GM19463 (cell line): Measurements from ENCODE around the gene FAM20B.
A peak's percentile ranks its signal among the peaks of the same experiment; 100 is the strongest.
"Not testable (repeated sequence)": the region's sequence is repeated elsewhere in the genome, so short reads cannot be mapped to it uniquely, and the experiment has no call there.

ENCODE experiments used
- ATAC-seq: cut with Tn5 transposase; IDR thresholded peaks from one replicate; pipeline ENCODE4 v1.9.1; 2021; ENCODE audit warnings: mild to moderate bottlenecking, moderate library complexity; ENCODE audit not compliant: unreplicated experiment

FAM20B gene

GRCh38 chr1:179023946-179024650 is 1.6 kb upstream of the FAM20B start:
- ATAC-seq = no peak

- ATAC-seq = peak; percentile 73
Measured at GRCh38 chr1:179025975-179026812, 500 bp downstream of the FAM20B start.

- ATAC-seq = no peak
Measured at GRCh38 chr1:179026813-179027669, 1.3 kb downstream of the FAM20B start.

- ATAC-seq = no peak
Measured at GRCh38 chr1:179029321-179029759, 3.6 kb downstream of the FAM20B start.

GRCh38 chr1:179030130-179030529 is 4.4 kb downstream of the FAM20B start:
- no peak for ATAC-seq

GRCh38 chr1:179030683-179031082 is 5.0 kb downstream of the FAM20B start:
- ATAC-seq = no peak

- no peak for ATAC-seq
Measured at GRCh38 chr1:179031284-179031683, 5.6 kb downstream of the FAM20B start.

GRCh38 chr1:179031855-179032513 is 6.3 kb downstream of the FAM20B start:
- no peak for ATAC-seq

- peak; percentile 79 for ATAC-seq
Measured at GRCh38 chr1:179034720-179035119, 9.0 kb downstream of the FAM20B start.

- peak; percentile 41 for ATAC-seq
Measured at GRCh38 chr1:179036844-179037465, 11.3 kb downstream of the FAM20B start.

- no peak for ATAC-seq
Measured at GRCh38 chr1:179038528-179039281, 13.0 kb downstream of the FAM20B start.

GRCh38 chr1:179039502-179040174 is 13.9 kb downstream of the FAM20B start:
- ATAC-seq = not testable (repeated sequence)

GRCh38 chr1:179040175-179040551 is 14.5 kb downstream of the FAM20B start:
- ATAC-seq = not testable (repeated sequence)

- ATAC-seq = no peak
Measured at GRCh38 chr1:179042087-179042486, 16.4 kb downstream of the FAM20B start.

- no peak for ATAC-seq
Measured at GRCh38 chr1:179042700-179043099, 17.0 kb downstream of the FAM20B start.

- no peak for ATAC-seq
Measured at GRCh38 chr1:179043266-179043665, 17.6 kb downstream of the FAM20B start.

GRCh38 chr1:179043907-179044306 is 18.2 kb downstream of the FAM20B start:
- ATAC-seq = no peak

GRCh38 chr1:179046808-179047635 is 21.3 kb downstream of the FAM20B start:
- ATAC-seq = no peak
